Esophagus muscularis mucosa (tissue), 3 donors: ENCODE data around the gene HLA-DQA1.

Experiments used
- POLR2A ChIP-seq: fragments of 450-650 bp; IDR thresholded peaks from one replicate; pipeline ENCODE4 v1.6.1; 2017; ENCODE audit warnings: antibody characterized with exemption, moderate library complexity, mild to moderate bottlenecking, low read depth
- POLR2AphosphoS5 ChIP-seq, 2 donors: sonication (generic); formaldehyde crosslinking; IDR thresholded peaks; one replicate each; pipeline ENCODE4 v1.6.1; 2017; ENCODE audit warnings: antibody characterized with exemption in 2 of 2
- TF ChIP-seq, protein P1 (sequence below), 3 experiments: fragments of 200-600 bp in 2 of 3; fragments of 450-650 bp in 1 of 3; sonication (generic) in 2 of 3; IDR thresholded peaks; one replicate each; pipeline ENCODE4 v1.5.1; 2017 to 2019; ENCODE audit warnings: antibody characterized with exemption in 3 of 3, mild to moderate bottlenecking in 2 of 3, moderate library complexity in 1 of 3

DNA sequence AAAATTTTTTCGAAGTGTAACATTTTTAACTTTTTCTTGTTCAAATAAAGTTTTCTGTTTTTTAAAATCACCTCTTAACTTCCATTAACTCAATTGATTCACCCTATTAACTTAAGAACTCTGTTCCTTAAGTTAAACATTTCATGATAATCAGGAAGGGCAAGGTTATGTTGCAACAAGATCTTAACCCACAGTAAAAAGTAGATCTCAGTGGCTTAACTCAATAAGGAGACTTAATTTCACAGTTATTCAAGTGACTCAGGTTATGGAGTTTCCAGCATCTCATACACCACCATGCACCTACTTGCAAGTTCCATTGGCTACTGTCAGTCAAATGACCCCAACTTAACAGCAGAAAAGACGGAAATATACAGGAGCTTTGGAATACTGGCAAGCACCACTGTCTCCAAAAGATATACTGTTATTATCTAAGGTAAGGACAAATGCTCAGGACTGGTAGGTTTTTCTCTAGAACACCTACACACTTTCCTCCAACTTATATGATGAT is 18.1 kb downstream of the HLA-DQA1 start:
- TF ChIP-seq, protein P1, sequence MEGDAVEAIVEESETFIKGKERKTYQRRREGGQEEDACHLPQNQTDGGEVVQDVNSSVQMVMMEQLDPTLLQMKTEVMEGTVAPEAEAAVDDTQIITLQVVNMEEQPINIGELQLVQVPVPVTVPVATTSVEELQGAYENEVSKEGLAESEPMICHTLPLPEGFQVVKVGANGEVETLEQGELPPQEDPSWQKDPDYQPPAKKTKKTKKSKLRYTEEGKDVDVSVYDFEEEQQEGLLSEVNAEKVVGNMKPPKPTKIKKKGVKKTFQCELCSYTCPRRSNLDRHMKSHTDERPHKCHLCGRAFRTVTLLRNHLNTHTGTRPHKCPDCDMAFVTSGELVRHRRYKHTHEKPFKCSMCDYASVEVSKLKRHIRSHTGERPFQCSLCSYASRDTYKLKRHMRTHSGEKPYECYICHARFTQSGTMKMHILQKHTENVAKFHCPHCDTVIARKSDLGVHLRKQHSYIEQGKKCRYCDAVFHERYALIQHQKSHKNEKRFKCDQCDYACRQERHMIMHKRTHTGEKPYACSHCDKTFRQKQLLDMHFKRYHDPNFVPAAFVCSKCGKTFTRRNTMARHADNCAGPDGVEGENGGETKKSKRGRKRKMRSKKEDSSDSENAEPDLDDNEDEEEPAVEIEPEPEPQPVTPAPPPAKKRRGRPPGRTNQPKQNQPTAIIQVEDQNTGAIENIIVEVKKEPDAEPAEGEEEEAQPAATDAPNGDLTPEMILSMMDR (IDR thresholded peaks at IDR 0.05): no peak
- no peak for TF ChIP-seq POLR2A
- TF ChIP-seq POLR2AphosphoS5 (IDR thresholded peaks at IDR 0.05): no peak
